HuH-7.5 (cell line): ENCODE measurements around the gene GMPR.

ENCODE experiments used
- DNase-seq: peaks from one replicate; pipeline ENCODE4 v3.0.0; 2011; ENCODE audit warnings: low spot score

The GMPR gene

GRCh38 chr6:16327777-16328325, 89.5 kb downstream of the GMPR start:
- DNase-seq, result no peak

- no peak for DNase-seq
These were observed 90.8 kb downstream of the GMPR start for GRCh38 chr6:16329233-16329632.

- DNase-seq, result peak; percentile 67
These were observed 93.2 kb downstream of the GMPR start for GRCh38 chr6:16331384-16332174.

GRCh38 chr6:16332175-16332542, 93.8 kb downstream of the GMPR start:
- DNase-seq, result peak; percentile 67

- DNase-seq, result no peak
These were observed 95.2 kb downstream of the GMPR start for GRCh38 chr6:16333580-16333979.

- DNase-seq, result no peak
These were observed 96.3 kb downstream of the GMPR start for GRCh38 chr6:16334671-16335070.

- DNase-seq, result no peak
These were observed 96.8 kb downstream of the GMPR start for GRCh38 chr6:16335176-16335575.

GRCh38 chr6:16336056-16336818, 97.8 kb downstream of the GMPR start:
- no peak for DNase-seq

- DNase-seq, result no peak
These were observed 98.5 kb downstream of the GMPR start for GRCh38 chr6:16336911-16337294.

GRCh38 chr6:16337295-16337975, 99.0 kb downstream of the GMPR start:
- no peak for DNase-seq

- peak; percentile 13 for DNase-seq
These were observed 100.3 kb downstream of the GMPR start for GRCh38 chr6:16338577-16339264.

GRCh38 chr6:16339265-16339587, 100.8 kb downstream of the GMPR start:
- DNase-seq, result no peak

- DNase-seq, result no peak
These were observed 105.2 kb downstream of the GMPR start for GRCh38 chr6:16343593-16343992.

GRCh38 chr6:16344756-16345155, 106.4 kb downstream of the GMPR start:
- no peak for DNase-seq
